Stomach (tissue), 9 donors: ENCODE results near the gene HHIPL1. TPM values are rescaled to one million over a fixed set of nuclear protein-coding genes. Genes with fewer than 3 reads are reported as not detected.

ENCODE experiments used
- DNase-seq, 2 donors: peaks; one replicate each; pipeline versions ENCODE4 v3.0.0 to v3.0.0-alpha.2; 2013 to 2019
- H3K27ac ChIP-seq, 5 donors: fragments of 200-600 bp in 4 of 5; sonication (generic) in 4 of 5; one replicate each; pipeline ENCODE4 v1.5.1; 2013 to 2019; ENCODE audit warnings: mild to moderate bottlenecking in 1 of 5, moderate library complexity in 1 of 5
- H3K27me3 ChIP-seq, 3 donors: fragments of 200-600 bp; sonication (generic); one replicate each; pipeline ENCODE4 v1.5.1; 2017 to 2019; ENCODE audit warnings: mixed run types in 1 of 3
- H3K36me3 ChIP-seq, 4 donors: fragments of 200-600 bp; sonication (generic); 1 replicate in 3 of 4; 2 replicates in 1 of 4; pipeline ENCODE4 v1.5.1; 2016 to 2019
- H3K4me1 ChIP-seq, 4 donors: fragments of 200-600 bp; sonication (generic); one replicate each; pipeline ENCODE4 v1.5.1; 2016 to 2019
- H3K4me3 ChIP-seq, 4 donors: fragments of 200-600 bp; sonication (generic) in 3 of 4; one replicate each; pipeline ENCODE4 v1.5.1; 2016 to 2019; ENCODE audit warnings: mild to moderate bottlenecking in 1 of 4
- H3K9me3 ChIP-seq, 4 donors: fragments of 200-600 bp; sonication (generic); one replicate each; pipeline ENCODE4 v1.5.1; 2016 to 2019
- EP300 ChIP-seq: sonication (generic); formaldehyde crosslinking; IDR thresholded peaks from one replicate; pipeline ENCODE4 v1.6.1; 2017; ENCODE audit warnings: antibody characterized with exemption
- POLR2A ChIP-seq, 4 donors: fragments of 450-650 bp; IDR thresholded peaks; one replicate each; pipeline ENCODE4 v1.6.1; 2016; ENCODE audit warnings: antibody characterized with exemption in 4 of 4, control low read depth in 2 of 4, mild to moderate bottlenecking in 1 of 4, moderate library complexity in 1 of 4
- POLR2AphosphoS5 ChIP-seq, 3 donors: sonication (generic); formaldehyde crosslinking; IDR thresholded peaks; one replicate each; pipeline ENCODE4 v1.6.1; 2016; ENCODE audit warnings: antibody characterized with exemption in 3 of 3
- WGBS, 5 donors: extraction: QIAGEN DNeasy Blood & Tissue Kit in 3 of 5; methylation state at CpG; one replicate each; pipeline versions ENCODE4 v1.1.5 to v1.1.7; 2013 to 2018; 5-methylcytosine and 5-hydroxymethylcytosine counted together
- intact Hi-C: fragments of 100-400 bp; cut with DNase I; formaldehyde crosslinking; loops from one replicate; pipeline ENCODE4 v1.15.1; 2023; ENCODE audit warnings: low total_unique reads
- polyA plus RNA-seq, 3 donors: library from polyadenylated mRNA; stranded (reverse); fragments of 200-250 nt; gene quantifications; one replicate each; pipeline ENCODE4 v1.2.3, GENCODE V29; 2013
- total RNA-seq, 5 donors: library from RNA; depleted of rRNA; stranded (reverse); fragments of >200 nt; gene quantifications; one replicate each; pipeline versions ENCODE4 v1.1.0 to v1.2.3, GENCODE V29; 2014 to 2016
- TF ChIP-seq, protein P1 (sequence below), 7 experiments: fragments of 450-650 bp in 4 of 7; fragments of 200-600 bp in 3 of 7; sonication (generic) in 3 of 7; IDR thresholded peaks; one replicate each; pipeline ENCODE4 v1.5.1; 2016 to 2019; ENCODE audit warnings: antibody characterized with exemption in 7 of 7, control low read depth in 2 of 7, mild to moderate bottlenecking in 1 of 7
- donor health status: healthy with polysubstance abuse.
- donor health status: Bipolar disorder and iron deficiency.
- donor health status: healthy.

Gene HHIPL1
- total and polyA plus RNA-seq, 8 donors, result 0.15 to 2.0 (median 0.68) TPM; not detected in 1

DNA sequence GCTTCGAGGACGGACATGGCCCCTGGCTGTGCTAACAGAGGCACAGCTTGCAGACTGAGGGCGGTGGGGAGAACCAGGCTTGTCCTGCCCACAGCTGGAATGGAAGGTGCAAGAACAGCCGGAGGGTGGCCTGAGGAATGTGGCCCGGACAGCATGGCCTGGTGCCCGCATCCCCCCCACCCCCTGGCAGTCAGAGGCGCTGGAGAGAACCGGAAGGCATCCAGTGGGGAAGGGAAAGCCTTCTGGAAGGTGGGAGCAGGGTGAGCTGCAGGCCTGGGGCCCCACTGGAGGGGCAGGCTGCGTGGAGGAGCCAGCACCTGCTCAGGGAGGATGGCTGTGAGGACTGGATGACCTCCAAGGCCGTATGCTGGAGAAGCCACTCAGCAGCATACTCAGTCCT, 31.0 kb downstream of the HHIPL1 start:
- peaks cover 2 to 12% (median 10%) of the 10 kb centered on the region in 4 donors for H3K9me3 ChIP-seq
- H3K27ac ChIP-seq, result no peak overlapping the region
- peaks cover 0 to 30% (median 2%) of the 10 kb centered on the region in 3 donors for H3K27me3 ChIP-seq
- WGBS, 5 donors, result 47 to 62% (median 58%) methylated on average over 5 to 10 of the region's 10 CpGs
- TF ChIP-seq POLR2A (IDR thresholded peaks at IDR 0.05), result no peak
- TF ChIP-seq, protein P1, sequence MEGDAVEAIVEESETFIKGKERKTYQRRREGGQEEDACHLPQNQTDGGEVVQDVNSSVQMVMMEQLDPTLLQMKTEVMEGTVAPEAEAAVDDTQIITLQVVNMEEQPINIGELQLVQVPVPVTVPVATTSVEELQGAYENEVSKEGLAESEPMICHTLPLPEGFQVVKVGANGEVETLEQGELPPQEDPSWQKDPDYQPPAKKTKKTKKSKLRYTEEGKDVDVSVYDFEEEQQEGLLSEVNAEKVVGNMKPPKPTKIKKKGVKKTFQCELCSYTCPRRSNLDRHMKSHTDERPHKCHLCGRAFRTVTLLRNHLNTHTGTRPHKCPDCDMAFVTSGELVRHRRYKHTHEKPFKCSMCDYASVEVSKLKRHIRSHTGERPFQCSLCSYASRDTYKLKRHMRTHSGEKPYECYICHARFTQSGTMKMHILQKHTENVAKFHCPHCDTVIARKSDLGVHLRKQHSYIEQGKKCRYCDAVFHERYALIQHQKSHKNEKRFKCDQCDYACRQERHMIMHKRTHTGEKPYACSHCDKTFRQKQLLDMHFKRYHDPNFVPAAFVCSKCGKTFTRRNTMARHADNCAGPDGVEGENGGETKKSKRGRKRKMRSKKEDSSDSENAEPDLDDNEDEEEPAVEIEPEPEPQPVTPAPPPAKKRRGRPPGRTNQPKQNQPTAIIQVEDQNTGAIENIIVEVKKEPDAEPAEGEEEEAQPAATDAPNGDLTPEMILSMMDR (IDR thresholded peaks at IDR 0.05), result no peak
- TF ChIP-seq EP300, result no peak
- no peak for TF ChIP-seq POLR2AphosphoS5 (IDR thresholded peaks at IDR 0.05)
- no peaks in the 10 kb centered on the region for H3K4me1 ChIP-seq
- no peak overlapping the region for H3K4me3 ChIP-seq
- no peak for DNase-seq
- H3K36me3 ChIP-seq, result no peaks in the 10 kb centered on the region
- intact Hi-C loops, result no loop called here

DNA sequence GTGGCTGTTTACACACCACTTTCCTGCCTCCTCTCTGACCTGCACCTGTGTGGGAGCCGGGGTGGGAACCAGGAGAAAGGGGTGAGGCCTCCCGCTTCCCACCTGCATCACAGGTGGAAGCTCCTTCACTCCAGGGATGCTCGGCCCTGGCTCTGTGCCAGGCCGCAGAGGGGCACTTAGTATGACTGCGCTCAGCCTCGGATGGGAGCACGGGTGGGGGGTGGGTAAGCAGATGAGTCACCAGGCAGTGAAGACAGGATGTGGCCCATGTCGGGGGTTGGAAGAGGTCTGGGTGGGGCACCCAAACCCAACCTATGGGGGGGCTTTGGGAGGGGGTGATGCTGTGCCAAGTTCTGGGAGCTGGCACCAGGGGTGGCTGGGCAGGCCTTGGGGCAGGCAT, 31.7 kb downstream of the HHIPL1 start:
- DNase-seq, result no peak
- intact Hi-C loops, result no loop called here
- TF ChIP-seq POLR2AphosphoS5 (IDR thresholded peaks at IDR 0.05), result no peak
- TF ChIP-seq EP300, result no peak
- no peak for TF ChIP-seq POLR2A (IDR thresholded peaks at IDR 0.05)
- TF ChIP-seq, protein P1 (IDR thresholded peaks at IDR 0.05), result no peak

DNA sequence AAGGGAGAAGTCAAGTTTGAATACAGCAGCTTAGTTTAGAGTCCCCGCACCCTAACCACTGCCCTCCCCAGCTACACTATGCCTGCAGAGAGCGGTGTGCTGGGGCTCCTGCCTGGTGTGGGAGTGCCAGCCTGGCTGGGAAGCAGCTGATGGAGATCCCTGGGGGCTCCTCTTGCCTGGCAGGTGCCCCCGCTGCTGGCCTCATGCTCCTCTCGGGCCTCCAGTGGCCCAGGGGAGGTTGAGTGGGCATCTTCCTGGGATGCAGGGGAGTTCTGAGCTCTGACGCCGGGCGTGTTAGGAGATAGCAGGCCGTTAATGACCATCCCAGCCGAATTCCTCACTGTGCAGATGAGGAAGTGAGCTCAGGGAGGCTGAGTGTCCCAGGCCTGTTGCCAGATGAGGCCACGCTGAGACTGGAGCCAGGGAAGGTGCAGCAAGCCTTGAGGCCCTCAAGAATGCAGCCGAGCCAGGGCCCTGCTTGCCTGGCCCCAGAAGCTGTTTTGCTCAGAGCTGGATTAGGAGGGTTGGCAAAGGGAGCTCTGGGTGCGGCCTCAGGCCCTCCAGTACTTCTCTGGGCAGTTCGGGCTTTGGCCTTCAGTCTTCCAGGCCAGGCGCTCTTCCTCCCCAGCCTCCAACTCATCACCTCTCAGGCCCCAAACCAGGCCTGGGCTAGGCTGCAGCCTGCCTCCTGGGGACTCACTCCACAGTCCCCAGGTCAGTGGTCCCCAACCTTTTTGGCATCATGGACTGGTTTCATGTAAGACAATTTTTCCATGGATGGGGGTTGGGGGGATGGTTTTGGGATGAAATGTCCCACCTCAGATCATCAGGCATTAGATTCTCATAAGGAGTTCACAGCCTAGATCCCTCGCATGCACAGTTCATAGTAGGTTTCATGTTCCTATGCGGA, 32.6 kb downstream of the HHIPL1 start:
- Histone ChIP-seq H3K27me3 (peaks cover 0 to 30% (median 3%) of the 10 kb centered on the region in 3 donors), H3K27ac (no peak overlapping the region), H3K4me3 (no peak overlapping the region), H3K4me1 (peaks cover 0 to under 1% (median under 1%) of the 10 kb centered on the region in 4 donors), H3K36me3 (no peaks in the 10 kb centered on the region), H3K9me3 (peaks cover 2 to 12% (median 10%) of the 10 kb centered on the region in 4 donors)
- WGBS, 5 donors, result 83 to 94% (median 89%) methylated on average over 7 to 16 of the region's 16 CpGs
- intact Hi-C loops, result no loop called here
- DNase-seq, result no peak
- TF ChIP-seq POLR2AphosphoS5 (IDR thresholded peaks at IDR 0.05) (no peak), POLR2A (IDR thresholded peaks at IDR 0.05) (no peak), EP300 (no peak)
- TF ChIP-seq, protein P1 (IDR thresholded peaks at IDR 0.05), result no peak

More for the DNA sequence above, 31.7 kb downstream of the HHIPL1 start:
- peaks cover 0 to 30% (median 3%) of the 10 kb centered on the region in 3 donors for H3K27me3 ChIP-seq
- WGBS, 5 donors, result 37 to 77% (median 63%) methylated on average over 2 to 8 of the region's 8 CpGs
- no peak overlapping the region for H3K4me3 ChIP-seq
- H3K9me3 ChIP-seq, result peaks cover 2 to 12% (median 10%) of the 10 kb centered on the region in 4 donors
- no peaks in the 10 kb centered on the region for H3K4me1 ChIP-seq
- no peaks in the 10 kb centered on the region for H3K36me3 ChIP-seq
- no peak overlapping the region for H3K27ac ChIP-seq

DNA sequence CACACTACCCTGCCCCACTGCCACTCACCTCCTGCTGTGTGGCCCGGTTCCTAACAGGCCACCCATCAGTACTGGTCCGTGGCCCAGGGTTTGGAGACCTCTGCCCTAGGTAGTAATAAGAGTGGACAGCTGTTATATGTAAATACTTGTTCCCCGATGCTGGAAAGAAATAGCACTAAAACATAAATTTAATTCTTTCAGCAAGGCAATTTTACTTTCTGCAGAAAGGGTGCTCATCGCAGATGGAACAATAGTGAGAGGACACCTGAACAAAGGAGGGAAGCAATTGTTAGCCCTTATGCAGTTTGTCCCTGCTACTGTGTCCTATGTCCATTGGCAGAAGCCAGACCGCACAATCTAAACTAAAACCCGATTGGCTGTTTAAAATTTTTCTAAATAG, 33.3 kb downstream of the HHIPL1 start:
- no peak for DNase-seq
- Histone ChIP-seq H3K4me3 (no peak overlapping the region), H3K27ac (no peak overlapping the region), H3K4me1 (peaks cover 6 to 8% (median 7%) of the 10 kb centered on the region in 4 donors), H3K36me3 (no peaks in the 10 kb centered on the region), H3K27me3 (peaks cover 0 to 30% (median 3%) of the 10 kb centered on the region in 3 donors), H3K9me3 (peaks cover 2 to 12% (median 10%) of the 10 kb centered on the region in 4 donors)
- intact Hi-C loops, result no loop called here
- TF ChIP-seq POLR2A (IDR thresholded peaks at IDR 0.05) (no peak), EP300 (no peak), POLR2AphosphoS5 (IDR thresholded peaks at IDR 0.05) (no peak)
- TF ChIP-seq, protein P1 (IDR thresholded peaks at IDR 0.05), result no peak
- WGBS, 5 donors, result 93 to 96% (median 93%) methylated on average over 6 of the region's 6 CpGs
